K562 (cell line): Measurements from ENCODE around the gene KIAA0825. TPM values are rescaled to one million over a fixed set of nuclear protein-coding genes. Genes with fewer than 3 reads are reported as not detected.

Experiments
- ATAC-seq: fragments of 200-7000 bp; cut with Tn5 transposase; 3 replicates; pipeline ENCODE4 v1.9.1; 2020; ENCODE audit warnings: moderate library complexity
- BruUV-seq: library from RNA; stranded (reverse); fragments of 400-500 nt; replicated peaks from 2 replicates; lab custom pipeline; 2021; lab: Mats Ljungman, UMichigan
- CTCF ChIA-PET: fragments of 300-600 bp; formaldehyde crosslinking; extraction: SDS; loops from one replicate; lab custom pipeline; 2021; ENCODE audit warnings: low intra/inter-chr PET ratio; lab: Yijun Ruan, JAX
- POLR2A ChIA-PET: fragments of 300-600, 350-650 bp; sonication (Branson Sonifier 250); formaldehyde crosslinking; extraction: SDS; loops from one replicate; lab custom pipeline; 2021; ENCODE audit warnings: antibody characterized with exemption, inconsistent platforms; lab: Yijun Ruan, JAX
- DNase-seq, 4 experiments: peaks; one replicate each; pipeline versions ENCODE4 v3.0.0 to v3.0.0-alpha.2; 2011 to 2018; ENCODE audit warnings: low spot score in 3 of 4, mixed read lengths in 3 of 4; ENCODE audit errors: extremely low read depth in 1 of 4
- FAIRE-seq: peaks from 2 replicates; lab custom pipeline; 2011; peaks lifted over from hg19 to GRCh38; lab: Jason Lieb, UNC
- H2AFZ ChIP-seq: 2 replicates; pipeline ENCODE4 v1.6.0; 2011; ENCODE audit warnings: low read depth, low read length, control low read depth, inconsistent platforms
- H3K27ac ChIP-seq: fragments of 200-600 bp; 3 replicates; pipeline ENCODE4 v1.8.0; 2011; ENCODE audit warnings: low read depth, mild to moderate bottlenecking, control low read depth, inconsistent platforms, low read length, moderate library complexity, mixed read lengths; ENCODE audit errors: extremely low read depth
- H3K27me3 ChIP-seq, 2 experiments: fragments of 300-600 bp in 1 of 2; 2 replicates in 1 of 2; 3 replicates in 1 of 2; pipeline versions ENCODE4 v1.6.0 to v1.8.0; 2011; ENCODE audit warnings: inconsistent platforms in 2 of 2, low read length in 2 of 2, mild to moderate bottlenecking in 1 of 2, mixed read lengths in 1 of 2, moderate library complexity in 1 of 2; ENCODE audit not compliant: control insufficient read depth in 2 of 2, insufficient read depth in 2 of 2
- H3K36me3 ChIP-seq: fragments of 300-600 bp; 3 replicates; pipeline ENCODE4 v1.8.0; 2011; ENCODE audit warnings: mild to moderate bottlenecking, low read length, inconsistent platforms; ENCODE audit not compliant: control insufficient read depth, insufficient read depth
- H3K4me1 ChIP-seq, 2 experiments: fragments of 200-600 bp in 1 of 2; replicated peaks in 1 of 2; 2 replicates in 1 of 2; 3 replicates in 1 of 2; pipeline versions ENCODE4 v1.5.1 to v1.8.0; 2011; ENCODE audit warnings: inconsistent platforms in 2 of 2, low read length in 2 of 2, mild to moderate bottlenecking in 1 of 2, mixed read lengths in 1 of 2, moderate library complexity in 1 of 2; ENCODE audit not compliant: control insufficient read depth in 2 of 2, insufficient read depth in 2 of 2
- H3K4me2 ChIP-seq: 2 replicates; pipeline ENCODE4 v1.6.1; 2011; ENCODE audit warnings: low read length, control low read depth, inconsistent platforms, mixed read lengths; ENCODE audit not compliant: insufficient read depth
- H3K4me3 ChIP-seq: fragments of 200-600 bp; sonication (generic), shearing (Covaris generic); 2 replicates; pipeline ENCODE4 v1.5.1; 2016; ENCODE audit warnings: control low read depth, inconsistent platforms
- H3K79me2 ChIP-seq: fragments of 200-600 bp; 3 replicates; pipeline ENCODE4 v1.8.0; 2011; ENCODE audit warnings: low read length, inconsistent platforms; ENCODE audit not compliant: control insufficient read depth, insufficient read depth
- H3K9ac ChIP-seq, 2 experiments: 2 replicates each; pipeline versions ENCODE4 v1.6.0 to v1.6.1; 2011; ENCODE audit warnings: low read depth in 2 of 2, low read length in 2 of 2, control low read depth in 1 of 2, inconsistent platforms in 1 of 2, mild to moderate bottlenecking in 1 of 2, mixed read lengths in 1 of 2; ENCODE audit not compliant: insufficient read depth in 1 of 2
- H3K9me1 ChIP-seq: one replicate; pipeline ENCODE4 v1.6.0; 2011; ENCODE audit warnings: inconsistent platforms, mild to moderate bottlenecking, low read length, moderate library complexity; ENCODE audit not compliant: control insufficient read depth, insufficient read depth
- H3K9me3 ChIP-seq: replicated peaks from 2 replicates; pipeline ENCODE4 v1.5.1; 2011; ENCODE audit warnings: low read depth, low read length, inconsistent platforms; ENCODE audit not compliant: control insufficient read depth, insufficient read depth
- H4K20me1 ChIP-seq: replicated peaks from 2 replicates; pipeline ENCODE4 v1.6.1; 2011; ENCODE audit warnings: low read length, inconsistent platforms, mixed read lengths; ENCODE audit not compliant: control insufficient read depth, insufficient read depth
- KDM5B ChIP-seq: fragments of 200-600 bp; sonication (generic); IDR thresholded peaks from 2 replicates; pipeline ENCODE4 v1.6.1; 2012; ENCODE audit warnings: low read depth, mild to moderate bottlenecking, moderate library complexity, low read length, control low read depth, inconsistent platforms; ENCODE audit not compliant: insufficient replicate concordance
- SRF ChIP-seq, 2 experiments: fragments of 250-450, 450-650 bp in 1 of 2; sonication (Bioruptor Pico) in 1 of 2; sonication (generic) in 1 of 2; formaldehyde crosslinking; IDR thresholded peaks; 2 replicates each; pipeline versions ENCODE4 v1.5.0 to v1.5.1; 2020 to 2022; ENCODE audit warnings: mild to moderate bottlenecking in 1 of 2, missing genetic modification reagents in 1 of 2
- XRCC4 ChIP-seq: IDR thresholded peaks from one replicate; pipeline ENCODE4 v1.6.1; 2011; ENCODE audit not compliant: insufficient read depth, insufficient read length; ENCODE audit errors: extremely low read depth
- ZEB2 ChIP-seq: fragments of 450-650 bp; IDR thresholded peaks from 2 replicates; pipeline ENCODE4 v1.6.1; 2016
- ZNF140 ChIP-seq: fragments of 250-450 bp; sonication (Bioruptor Pico); IDR thresholded peaks from 2 replicates; pipeline ENCODE4 v1.8.0; 2021; ENCODE audit warnings: moderate library complexity, mild to moderate bottlenecking, inconsistent platforms
- WGBS: fragments of 100-300 bp; shearing (Covaris generic); methylation state at CpG from one replicate; pipeline ENCODE4 v1.1.6; 2016; ENCODE audit warnings: low coverage, mixed read lengths; ENCODE audit not compliant: insufficient coverage; ENCODE audit errors: missing lambda C conversion rate; 5-methylcytosine and 5-hydroxymethylcytosine counted together
- in situ Hi-C: fragments of 300-500 bp; cut with MboI; formaldehyde crosslinking; loops from 4 replicates; pipeline ENCODE4 v1.15.0; 2018; ENCODE audit warnings: inconsistent platforms, mixed read lengths
- intact Hi-C: fragments of 100-400 bp; cut with micrococcal nuclease; formaldehyde crosslinking; loops from 2 replicates; pipeline ENCODE4 v1.14.2; 2022
- polyA plus RNA-seq, 8 experiments: library from polyadenylated mRNA; depleted of rRNA in 4 of 8; stranded (reverse) in 5 of 8; unstranded in 3 of 8; fragments of >200 nt; fragmentation: Nextera tagmentation in 2 of 8; fragmentation: Illumina TruSeq in 1 of 8; extraction: Ambion mirVana in 2 of 8; extraction: Trizol in 1 of 8; gene quantifications; 2 replicates each; pipeline versions ENCODE4 v1.2.1 to v1.2.3, GENCODE V29; 2011 to 2014; ENCODE audit warnings: inconsistent platforms in 1 of 8, missing spikeins in 1 of 8
- total RNA-seq, 7 experiments: library from RNA; depleted of rRNA in 6 of 7; stranded (reverse); fragments of >200 nt in 6 of 7; fragmentation: Illumina TruSeq in 2 of 7; extraction: Trizol in 2 of 7; gene quantifications; 2 replicates each; pipeline versions ENCODE4 v1.2.1 to v1.2.3, GENCODE V29; 2011 to 2021; ENCODE audit warnings: low replicate concordance in 1 of 7
- TF ChIP-seq, protein P1 (sequence below): fragments of 450-650 bp; IDR thresholded peaks from 2 replicates; pipeline ENCODE4 v1.7.1; 2018; ENCODE audit warnings: mild to moderate bottlenecking, low read depth; ENCODE audit not compliant: partially characterized antibody

Gene KIAA0825
- total and polyA plus RNA-seq, 9 of the 15 experiments (the other 6 are each of a cell fraction or from before 2014, with no cell fraction given), result 0.05 to 0.36 (median 0.16) TPM; not detected in 1

DNA sequence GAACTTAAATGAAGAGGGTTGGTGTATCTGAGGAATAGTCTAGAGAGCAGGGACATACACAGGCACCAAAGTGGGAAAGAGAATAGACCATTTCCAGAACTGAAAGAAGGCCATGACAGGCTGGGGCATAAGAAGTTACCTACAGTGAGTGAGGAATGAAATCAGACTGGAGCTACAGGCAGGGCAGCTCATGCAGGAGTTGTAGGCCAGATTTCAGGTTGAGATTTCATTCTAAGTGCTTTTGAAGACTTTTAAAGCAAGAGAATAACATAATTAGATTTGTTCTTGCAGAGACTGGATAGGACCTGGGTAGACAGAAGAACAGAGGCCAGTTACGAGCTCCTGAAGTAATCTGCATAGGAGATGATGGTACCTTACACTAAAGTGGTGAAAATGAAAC is 280.8 kb downstream of the KIAA0825 start:
- no peak overlapping the region for H3K27ac ChIP-seq
- ATAC-seq (no peak), DNase-seq (no peak), FAIRE-seq (no peak)
- no peaks in the 10 kb centered on the region for H3K9me1 ChIP-seq
- WGBS, result 0% methylated on average over 1 of the region's 1 CpG
- H3K36me3 ChIP-seq, result no peaks in the 10 kb centered on the region
- in situ Hi-C loops, result no loop called here
- H3K4me3 ChIP-seq, result no peak overlapping the region
- no peaks in the 10 kb centered on the region for H4K20me1 ChIP-seq
- TF ChIP-seq SRF (CRISPR knock-in tag; IDR thresholded peaks at IDR 0.05), result no peak
- no peak for TF ChIP-seq ZEB2
- no peak for TF ChIP-seq ZNF140 (CRISPR knock-in tag)
- TF ChIP-seq, protein P1, sequence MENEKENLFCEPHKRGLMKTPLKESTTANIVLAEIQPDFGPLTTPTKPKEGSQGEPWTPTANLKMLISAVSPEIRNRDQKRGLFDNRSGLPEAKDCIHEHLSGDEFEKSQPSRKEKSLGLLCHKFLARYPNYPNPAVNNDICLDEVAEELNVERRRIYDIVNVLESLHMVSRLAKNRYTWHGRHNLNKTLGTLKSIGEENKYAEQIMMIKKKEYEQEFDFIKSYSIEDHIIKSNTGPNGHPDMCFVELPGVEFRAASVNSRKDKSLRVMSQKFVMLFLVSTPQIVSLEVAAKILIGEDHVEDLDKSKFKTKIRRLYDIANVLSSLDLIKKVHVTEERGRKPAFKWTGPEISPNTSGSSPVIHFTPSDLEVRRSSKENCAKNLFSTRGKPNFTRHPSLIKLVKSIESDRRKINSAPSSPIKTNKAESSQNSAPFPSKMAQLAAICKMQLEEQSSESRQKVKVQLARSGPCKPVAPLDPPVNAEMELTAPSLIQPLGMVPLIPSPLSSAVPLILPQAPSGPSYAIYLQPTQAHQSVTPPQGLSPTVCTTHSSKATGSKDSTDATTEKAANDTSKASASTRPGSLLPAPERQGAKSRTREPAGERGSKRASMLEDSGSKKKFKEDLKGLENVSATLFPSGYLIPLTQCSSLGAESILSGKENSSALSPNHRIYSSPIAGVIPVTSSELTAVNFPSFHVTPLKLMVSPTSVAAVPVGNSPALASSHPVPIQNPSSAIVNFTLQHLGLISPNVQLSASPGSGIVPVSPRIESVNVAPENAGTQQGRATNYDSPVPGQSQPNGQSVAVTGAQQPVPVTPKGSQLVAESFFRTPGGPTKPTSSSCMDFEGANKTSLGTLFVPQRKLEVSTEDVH, result no peak
- TF ChIP-seq XRCC4, result no peak
- TF ChIP-seq KDM5B, result no peak
- no peak overlapping the region for H3K4me2 ChIP-seq
- no peaks in the 10 kb centered on the region for H3K9me3 ChIP-seq
- no peak overlapping the region for H3K9ac ChIP-seq
- CTCF ChIA-PET, result no interaction called here
- no peaks in the 10 kb centered on the region for H3K27me3 ChIP-seq
- H3K4me1 ChIP-seq, result no peaks in the 10 kb centered on the region
- POLR2A ChIA-PET, result no interaction called here
- H2AFZ ChIP-seq, result no peak overlapping the region
- BruUV-seq, result no TSS peak
- intact Hi-C loops, result no loop called here
- H3K79me2 ChIP-seq, result no peaks in the 10 kb centered on the region
